Endothelial cell of umbilical vein (primary cell): ENCODE measurements around the gene FGD5.

ENCODE experiments used
- CTCF ChIP-seq, 2 donors: IDR thresholded peaks; 1 replicate in 1 of 2; 2 replicates in 1 of 2; pipeline ENCODE4 v1.5.1; 2011; ENCODE audit warnings: low read length in 2 of 2, mild to moderate bottlenecking in 2 of 2, moderate library complexity in 2 of 2, control low read depth in 1 of 2, inconsistent platforms in 1 of 2, low read depth in 1 of 2; ENCODE audit not compliant: insufficient read depth in 1 of 2; ENCODE audit errors: extremely low read depth in 1 of 2
- EZH2 ChIP-seq: IDR thresholded peaks from 2 replicates; pipeline ENCODE4 v1.6.1; 2012; ENCODE audit warnings: borderline replicate concordance, low read depth, mild to moderate bottlenecking, moderate library complexity, low read length, inconsistent platforms; ENCODE audit not compliant: severe bottlenecking
- JUN ChIP-seq: IDR thresholded peaks from 2 replicates; pipeline ENCODE4 v1.6.1; 2011; ENCODE audit warnings: borderline replicate concordance, low read depth; ENCODE audit not compliant: insufficient read length, insufficient read depth
- MAX ChIP-seq: IDR thresholded peaks from 2 replicates; pipeline ENCODE4 v1.6.1; 2011; ENCODE audit not compliant: insufficient read depth, insufficient read length
- POLR2A ChIP-seq: IDR thresholded peaks from 2 replicates; pipeline ENCODE4 v1.6.1; 2012; ENCODE audit warnings: low read depth, mild to moderate bottlenecking, control low read depth, low read length
- POLR2AphosphoS5 ChIP-seq: IDR thresholded peaks from 2 replicates; pipeline ENCODE4 v1.6.1; 2012; ENCODE audit warnings: low read depth, mild to moderate bottlenecking, control low read depth, low read length, moderate library complexity; ENCODE audit not compliant: insufficient read depth

- peak; percentile 41 for TF ChIP-seq POLR2A
- no peak for TF ChIP-seq CTCF (IDR thresholded peaks at IDR 0.05; ENCODE audit: extremely low read depth in 1 of 2, insufficient read depth in 1 of 2, low read depth in 1 of 2, low read length in 2 of 2)
- peak; percentile 44 for TF ChIP-seq POLR2AphosphoS5
- peak; percentile 85 for TF ChIP-seq JUN
- TF ChIP-seq EZH2, result no peak
- no peak for TF ChIP-seq MAX
Measured at GRCh38 chr3:14806641-14807263, 12.0 kb upstream of the FGD5 start.
